SK-N-DZ (cell line): ENCODE measurements around the gene TDRD9.
A peak's percentile ranks its signal among the peaks of the same experiment; 100 is the strongest.

ENCODE experiments used
- DNase-seq: peaks from one replicate; pipeline ENCODE4 v3.0.0-alpha.2; 2015; ENCODE audit warnings: low spot score

Gene TDRD9

DNA sequence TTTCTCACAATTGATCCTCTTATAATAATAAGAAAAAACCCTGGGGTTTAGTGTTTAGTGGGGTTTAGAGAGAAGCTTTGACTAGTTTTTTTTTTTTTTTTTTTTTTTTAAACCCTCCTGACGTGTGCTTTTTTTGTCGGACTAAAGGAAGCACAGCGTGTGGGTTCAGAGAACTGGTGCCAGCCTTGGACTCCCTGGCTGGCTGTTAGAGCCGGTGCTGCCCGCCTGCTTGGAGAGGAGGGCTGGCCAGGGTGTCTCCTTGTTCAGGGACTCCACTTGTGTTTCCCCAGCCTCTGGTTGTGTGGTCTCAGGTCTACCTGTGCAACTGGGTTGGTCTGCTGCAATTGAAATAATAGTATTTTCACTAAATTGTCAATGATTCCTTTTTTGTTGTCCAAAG, 103.1 kb downstream of the TDRD9 start:
- no peak for DNase-seq

DNA sequence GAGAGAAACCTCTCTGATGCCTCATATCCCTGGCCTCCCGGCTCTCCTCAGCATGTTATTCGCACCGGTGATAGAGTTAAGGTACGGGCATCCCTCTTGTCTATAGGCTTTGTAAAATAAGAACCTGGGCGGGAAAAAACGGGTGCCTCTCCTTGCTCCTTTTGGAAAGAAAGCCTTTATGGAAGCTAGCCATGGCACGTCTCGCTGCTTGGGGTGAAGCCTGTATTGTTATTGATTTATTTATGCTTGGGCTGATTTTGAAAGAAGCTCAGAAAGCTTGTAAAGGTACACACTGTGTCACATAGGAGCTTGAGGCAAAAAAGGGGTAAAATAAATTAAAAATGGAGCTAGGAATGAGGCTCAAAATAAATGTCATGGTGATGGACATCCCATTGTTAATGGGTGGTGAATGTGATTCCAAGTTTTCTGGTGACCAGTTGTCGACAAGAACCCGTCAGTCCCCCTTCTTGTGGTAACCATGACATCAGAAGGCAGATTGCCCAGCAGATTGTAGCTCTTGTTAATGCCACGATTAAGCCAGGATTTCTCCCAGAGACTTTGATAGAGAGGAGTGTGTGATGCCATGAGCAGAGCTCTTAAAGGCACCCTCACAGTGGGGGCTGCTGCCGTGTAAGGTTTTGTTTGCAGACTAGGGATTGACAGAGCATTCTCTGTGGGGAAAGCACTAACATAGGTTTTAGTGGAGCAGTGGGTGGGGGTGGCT, 106.9 kb downstream of the TDRD9 start:
- no peak for DNase-seq

DNA sequence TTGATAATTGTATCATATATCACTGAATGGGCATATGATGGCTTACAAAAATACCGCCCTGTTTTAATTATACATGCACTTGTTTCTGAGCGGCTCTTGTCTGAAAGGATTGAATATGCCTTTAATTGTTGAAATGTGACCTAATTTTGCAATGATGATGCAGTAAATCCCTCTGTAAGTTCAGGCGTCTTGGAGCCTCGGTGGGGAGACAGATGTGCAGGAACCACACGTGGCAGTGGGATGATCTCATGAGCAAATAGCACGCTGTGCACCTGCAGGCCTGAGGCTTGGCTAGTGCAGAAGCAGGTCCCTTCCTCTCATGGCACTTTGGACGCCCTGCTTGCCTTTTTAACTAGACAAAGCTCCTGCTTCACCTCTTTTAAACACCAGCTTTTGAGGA, 108.0 kb downstream of the TDRD9 start:
- DNase-seq = no peak

DNA sequence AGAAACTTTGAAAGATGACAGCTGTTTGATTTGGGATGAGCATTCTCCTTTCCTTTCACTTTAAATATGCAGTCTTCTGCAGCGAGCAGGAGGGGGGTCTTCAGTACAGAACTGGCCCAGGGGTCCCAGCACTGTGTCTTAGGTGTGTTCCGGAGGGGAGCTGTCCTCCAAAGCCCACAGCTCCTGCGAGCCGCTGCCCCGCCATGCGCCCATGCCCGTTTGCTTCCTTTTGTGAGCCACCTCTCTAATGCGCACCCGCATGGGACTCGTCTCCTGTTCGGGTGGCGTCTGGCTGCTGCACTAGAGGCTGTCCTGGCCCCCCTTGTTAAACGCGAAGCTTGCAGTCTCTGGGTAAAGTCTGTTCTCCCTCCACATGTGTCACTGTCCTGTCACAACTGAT, 108.8 kb downstream of the TDRD9 start:
- DNase-seq = no peak

DNA sequence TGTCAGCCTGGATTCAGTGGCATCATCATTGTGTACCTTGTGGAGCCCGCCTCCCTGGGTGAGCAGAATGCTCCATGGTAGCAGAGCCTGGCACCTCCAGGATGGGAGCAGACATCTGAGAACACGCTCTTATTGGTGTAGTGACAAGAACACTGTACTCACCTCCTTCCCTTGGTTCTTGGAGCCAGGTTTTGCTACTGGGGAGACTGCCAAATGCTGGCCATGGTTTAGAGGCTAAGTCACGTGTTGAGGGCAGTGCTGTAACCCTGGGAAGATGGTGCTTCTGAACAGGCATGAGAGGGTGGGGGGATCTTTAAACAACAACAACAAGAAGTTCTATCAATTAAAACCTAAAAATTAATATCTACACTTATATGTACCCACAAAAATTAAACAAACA, 109.6 kb downstream of the TDRD9 start:
- DNase-seq = no peak

DNA sequence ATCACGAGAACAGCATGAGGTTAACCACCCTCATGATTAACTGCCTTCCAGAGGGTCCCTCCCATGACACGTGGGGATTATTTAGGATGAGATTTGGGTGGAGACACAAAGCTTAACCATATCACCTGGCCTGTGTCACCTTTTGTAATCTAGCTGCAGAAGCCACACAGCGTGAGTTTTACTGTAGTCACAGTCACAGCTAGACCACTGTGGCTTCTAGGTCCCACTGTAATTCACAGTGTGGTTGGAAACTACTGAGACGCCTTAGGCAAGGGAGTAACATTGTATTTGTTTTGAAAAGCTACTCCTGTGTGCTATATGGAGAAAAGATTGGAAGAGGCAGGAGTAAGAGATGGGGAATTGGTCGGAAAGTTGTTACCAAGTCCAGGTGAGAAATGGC, 111.0 kb downstream of the TDRD9 start:
- DNase-seq = no peak

DNA sequence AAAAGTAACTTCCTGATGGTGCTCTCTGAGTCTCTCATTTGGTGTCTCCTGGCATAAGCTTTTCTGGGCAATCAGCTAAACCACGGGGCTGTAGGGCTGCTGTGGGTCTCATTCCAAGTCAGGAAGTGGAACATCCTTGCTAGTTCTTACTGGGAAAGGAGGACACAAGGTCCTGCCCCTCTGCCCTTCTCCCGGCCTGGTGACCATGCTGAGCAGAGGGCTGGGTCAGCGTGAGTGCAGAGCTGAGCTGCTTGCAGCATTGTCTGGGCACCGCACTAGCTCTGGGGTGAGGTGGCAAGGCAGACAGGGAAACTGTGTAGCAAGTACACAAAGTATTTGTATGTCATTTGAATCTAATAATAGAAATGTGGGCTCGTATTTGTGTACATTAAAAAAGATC, 112.3 kb downstream of the TDRD9 start:
- no peak for DNase-seq

DNA sequence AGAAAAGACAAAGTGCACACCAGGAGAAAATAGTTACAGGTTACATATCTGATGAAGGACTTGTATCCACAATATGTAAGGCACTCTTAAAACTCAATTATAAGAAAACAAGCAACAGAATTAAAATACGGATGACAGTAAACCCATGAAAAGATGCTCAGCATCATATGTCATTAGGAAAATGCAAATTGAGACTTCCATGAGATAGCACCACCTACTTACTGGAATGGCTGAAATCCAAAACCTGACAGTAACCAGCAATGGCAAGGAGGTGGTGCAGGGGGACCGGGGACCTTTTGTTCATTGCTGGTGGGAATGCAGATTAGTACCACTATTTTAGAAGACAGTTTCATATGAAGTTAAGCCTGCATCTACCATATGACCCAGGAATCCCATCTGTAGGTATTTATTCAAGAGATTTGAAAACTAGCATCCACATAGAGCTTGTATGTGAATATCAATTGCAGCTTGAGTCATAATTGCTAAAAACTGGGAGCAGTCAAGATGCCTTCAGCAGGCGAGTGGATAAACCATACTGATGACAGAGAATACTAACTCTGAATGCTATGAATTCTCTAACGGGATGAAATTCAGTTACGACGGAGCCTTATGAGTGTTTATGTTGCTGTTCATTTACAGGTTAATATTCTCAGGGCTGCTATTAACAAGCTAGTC, 113.3 kb downstream of the TDRD9 start:
- DNase-seq = no peak

DNA sequence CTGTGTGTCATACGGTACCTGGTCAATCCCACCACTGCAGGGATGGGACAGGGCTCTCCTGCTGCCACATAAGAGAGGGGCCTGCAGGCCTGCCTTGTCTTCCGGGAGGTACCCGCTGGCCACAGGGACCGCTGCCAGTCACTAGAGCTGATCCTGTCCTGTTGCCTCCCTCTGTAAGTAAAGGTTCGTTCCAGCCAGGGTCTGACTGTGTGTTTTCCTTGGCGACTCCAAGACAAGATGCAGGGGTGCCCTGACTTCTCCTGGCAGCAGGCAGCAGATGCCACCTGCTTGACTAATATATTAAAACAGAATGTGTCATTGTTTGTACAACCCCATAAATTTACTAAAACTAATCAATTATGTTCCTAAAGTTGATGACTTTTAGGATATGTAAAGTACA, 115.8 kb downstream of the TDRD9 start:
- DNase-seq = no peak

DNA sequence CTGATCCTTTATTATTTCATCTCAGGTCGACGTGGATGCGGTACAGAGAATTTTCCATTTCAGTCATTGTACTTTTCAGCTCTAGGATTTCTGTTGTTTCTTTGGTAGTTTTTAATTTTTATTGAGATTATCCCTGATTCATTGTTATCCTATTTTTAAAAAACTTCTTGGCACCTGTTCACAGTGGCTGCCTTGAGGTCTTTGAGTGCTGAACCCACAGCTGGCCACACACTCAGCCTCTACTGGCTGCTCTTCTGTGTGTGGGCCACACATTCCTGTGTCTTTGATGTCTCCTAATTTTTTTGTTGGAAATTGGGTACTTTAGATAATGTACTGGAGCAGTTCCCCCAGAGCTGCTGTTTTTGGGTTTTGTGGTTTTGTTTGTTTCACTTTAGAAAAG, 119.5 kb downstream of the TDRD9 start:
- DNase-seq = no peak

DNA sequence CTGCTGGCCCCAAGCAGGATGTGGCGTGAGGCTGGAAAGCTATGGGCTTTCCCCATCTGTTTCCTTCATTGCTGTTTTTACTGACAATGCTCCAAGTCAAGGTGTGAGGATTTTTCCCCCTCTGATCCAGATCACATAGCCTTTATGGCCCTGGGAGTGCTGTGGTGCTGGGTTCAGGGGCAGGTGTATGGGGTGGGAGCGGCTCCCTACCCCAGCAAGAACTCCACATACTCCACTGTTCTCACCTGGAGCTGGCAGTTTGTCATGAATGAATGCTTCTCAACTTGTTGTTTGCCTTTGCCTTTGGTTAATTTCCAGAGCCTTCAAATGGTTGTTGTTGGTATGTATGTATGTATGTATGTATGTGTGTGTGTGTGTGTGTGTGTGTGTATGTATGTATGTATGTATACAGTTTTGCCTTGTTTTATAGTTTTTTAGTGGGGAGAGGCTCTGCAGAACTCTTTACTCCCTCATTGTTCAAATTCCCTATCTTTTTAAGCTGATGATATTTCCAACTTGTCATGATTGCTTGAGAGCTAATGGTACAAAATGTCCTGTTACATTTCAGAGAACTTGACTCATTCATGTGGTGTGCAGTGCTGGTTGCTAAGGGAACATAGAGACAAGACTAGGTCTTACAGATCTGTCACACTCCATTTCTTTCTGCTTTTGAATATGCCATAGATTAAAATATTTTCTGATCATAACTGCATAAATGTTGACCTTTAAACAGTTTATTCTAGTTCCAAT, 120.7 kb downstream of the TDRD9 start:
- no peak for DNase-seq

DNA sequence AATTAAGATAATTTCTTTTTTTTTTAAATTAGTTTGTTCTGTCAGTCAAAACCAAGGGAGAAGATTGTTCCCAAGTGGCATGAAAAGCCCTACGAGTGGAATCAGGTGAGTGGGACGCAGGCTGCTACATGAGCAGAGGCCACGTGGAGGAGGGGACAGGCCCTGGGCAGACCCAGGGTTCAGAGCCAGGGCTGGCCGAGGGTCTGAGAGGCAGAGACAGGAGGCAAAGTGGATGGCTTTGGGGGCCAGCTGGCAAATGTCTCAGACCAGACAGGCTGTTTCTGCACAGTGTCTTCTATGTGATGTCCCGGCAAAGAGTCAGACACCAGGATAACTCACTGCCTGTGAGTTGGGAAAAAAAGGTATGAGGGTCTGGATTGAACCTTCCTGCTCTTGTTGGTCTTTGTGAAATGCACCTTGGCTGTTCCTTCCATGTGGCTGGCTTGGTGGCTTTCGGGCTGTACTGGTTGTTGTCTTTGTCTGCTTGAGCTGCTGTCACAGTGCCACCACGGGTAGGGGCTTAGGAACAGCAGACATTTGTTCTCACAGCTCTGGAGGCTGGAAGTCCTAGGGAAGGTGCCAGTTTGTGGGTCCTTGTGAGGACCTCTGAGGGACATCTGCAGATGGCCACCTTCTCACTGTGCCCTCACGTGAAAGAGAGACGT, 121.5 kb downstream of the TDRD9 start:
- DNase-seq = peak; percentile 63

DNA sequence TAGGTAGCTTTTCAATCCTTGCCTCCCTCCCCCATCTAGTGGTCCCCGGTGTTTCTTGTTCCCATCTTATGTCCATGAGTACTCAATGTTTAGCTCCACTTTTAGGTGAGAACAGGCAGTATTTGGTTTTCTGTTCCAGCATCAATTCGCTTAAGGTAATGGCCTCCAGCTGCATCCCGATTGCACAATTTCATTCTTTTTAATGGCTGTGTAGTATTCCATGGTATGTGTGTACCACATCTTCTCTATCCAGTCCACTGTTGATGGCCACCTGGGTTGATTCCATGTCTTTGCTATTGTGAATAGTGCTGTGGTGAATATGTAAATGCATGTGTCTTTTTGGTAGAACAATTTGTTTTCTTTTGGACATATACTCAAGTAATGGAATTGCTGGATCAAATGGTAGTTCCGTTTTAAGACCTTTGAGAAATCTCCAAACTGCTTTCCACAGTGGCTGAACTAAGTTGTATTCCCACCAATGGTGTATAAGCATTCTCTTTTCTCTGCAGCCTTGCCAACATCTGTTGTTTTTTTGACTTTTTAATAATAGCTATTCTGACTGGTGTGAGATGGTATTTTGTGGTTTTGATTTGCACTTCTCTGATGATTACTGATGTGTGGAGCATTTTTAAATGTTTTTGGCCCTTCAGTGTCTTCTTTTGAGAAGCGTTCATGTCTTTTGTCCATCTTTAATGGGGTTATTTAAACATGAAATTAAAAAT, 123.0 kb downstream of the TDRD9 start:
- DNase-seq = no peak

DNA sequence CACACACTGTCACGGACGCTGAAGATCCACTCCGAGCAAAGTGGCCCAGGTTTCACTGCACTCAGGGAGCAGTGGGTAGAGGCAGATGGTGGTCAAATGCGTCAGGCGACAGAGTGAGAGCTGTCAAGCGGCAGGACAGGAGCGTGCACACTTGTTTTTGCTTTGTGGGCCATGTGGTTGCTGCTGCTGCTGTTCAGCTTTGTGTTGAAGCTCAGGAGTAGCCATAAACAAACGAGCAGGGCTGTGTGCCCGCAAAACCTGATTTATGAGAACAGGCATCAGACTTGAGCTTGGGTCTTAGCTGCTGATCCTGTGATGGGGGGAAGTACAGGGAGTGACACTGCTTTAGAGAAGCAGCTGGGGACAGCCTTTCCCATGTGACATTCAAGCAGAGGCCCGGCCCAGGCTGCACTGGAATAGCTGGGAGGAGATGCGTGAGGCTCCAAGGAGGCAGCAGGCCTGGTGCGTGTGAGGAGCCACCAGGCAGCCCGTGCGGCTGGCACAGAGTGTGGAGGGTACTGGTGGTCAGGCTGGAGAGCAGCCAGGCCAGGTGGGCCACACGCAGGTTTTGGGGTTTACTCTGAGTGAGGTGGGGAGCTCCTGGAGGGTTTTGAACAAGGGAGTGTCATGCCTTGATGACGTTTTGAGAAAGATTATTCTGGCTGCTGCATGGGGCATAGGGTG, 126.1 kb downstream of the TDRD9 start:
- DNase-seq = no peak

DNA sequence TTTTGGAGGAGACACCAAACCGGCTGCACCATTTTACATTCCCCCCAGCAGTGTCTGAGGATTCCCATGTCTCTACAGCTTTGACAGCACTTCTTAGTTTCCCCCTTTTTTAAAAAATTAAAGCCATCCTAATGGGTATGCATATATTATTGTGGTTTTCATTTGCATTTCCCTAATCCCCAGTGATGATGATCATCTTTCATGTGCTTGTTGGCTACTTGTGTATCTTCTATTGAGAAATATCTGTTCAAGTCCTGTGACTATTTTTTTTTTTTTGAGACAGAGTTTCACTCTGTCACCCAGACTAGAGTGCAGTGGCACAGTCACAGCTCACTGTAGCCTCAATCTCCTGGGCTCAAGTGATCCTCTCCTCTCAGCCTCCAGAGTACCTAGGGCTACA, 134.0 kb downstream of the TDRD9 start:
- no peak for DNase-seq

DNA sequence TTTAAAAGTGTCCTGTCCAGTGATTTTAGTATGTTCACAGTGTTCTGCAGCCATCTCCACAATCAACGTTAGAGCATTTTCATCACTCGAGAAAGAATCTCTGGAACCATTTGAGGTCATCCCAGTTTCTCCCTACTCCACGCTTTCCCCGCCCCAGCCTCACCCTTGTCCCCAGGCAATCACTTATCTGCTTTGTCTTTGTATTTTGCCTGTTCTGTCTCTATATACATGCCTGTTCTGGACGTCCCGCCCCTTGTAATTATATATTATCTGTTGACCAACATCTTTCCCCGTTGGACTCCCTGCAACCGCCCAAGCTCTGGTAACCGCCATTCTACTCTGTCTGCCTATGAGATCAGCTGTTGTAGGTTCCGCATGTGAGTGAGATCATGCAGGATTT, 135.7 kb downstream of the TDRD9 start:
- DNase-seq = no peak

DNA sequence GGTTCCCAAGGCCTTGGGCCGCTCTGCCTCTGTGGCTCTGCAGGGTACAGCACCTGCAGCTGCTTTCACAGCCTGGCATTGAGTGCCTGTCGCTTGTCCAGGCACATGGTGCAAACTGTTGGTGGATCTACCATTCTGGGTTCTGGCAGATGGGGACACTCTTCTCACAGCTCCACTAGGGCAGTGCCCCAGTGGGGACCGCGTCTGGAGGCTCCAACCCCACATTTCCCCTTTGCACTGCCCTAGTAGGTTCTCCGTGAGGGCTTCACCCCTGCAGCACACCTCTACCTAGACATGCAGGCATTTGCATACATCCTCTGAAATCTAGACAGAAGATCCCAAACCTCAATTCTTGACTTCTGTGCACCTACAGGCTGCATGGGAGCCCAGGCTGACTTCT, 138.0 kb downstream of the TDRD9 start:
- no peak for DNase-seq

DNA sequence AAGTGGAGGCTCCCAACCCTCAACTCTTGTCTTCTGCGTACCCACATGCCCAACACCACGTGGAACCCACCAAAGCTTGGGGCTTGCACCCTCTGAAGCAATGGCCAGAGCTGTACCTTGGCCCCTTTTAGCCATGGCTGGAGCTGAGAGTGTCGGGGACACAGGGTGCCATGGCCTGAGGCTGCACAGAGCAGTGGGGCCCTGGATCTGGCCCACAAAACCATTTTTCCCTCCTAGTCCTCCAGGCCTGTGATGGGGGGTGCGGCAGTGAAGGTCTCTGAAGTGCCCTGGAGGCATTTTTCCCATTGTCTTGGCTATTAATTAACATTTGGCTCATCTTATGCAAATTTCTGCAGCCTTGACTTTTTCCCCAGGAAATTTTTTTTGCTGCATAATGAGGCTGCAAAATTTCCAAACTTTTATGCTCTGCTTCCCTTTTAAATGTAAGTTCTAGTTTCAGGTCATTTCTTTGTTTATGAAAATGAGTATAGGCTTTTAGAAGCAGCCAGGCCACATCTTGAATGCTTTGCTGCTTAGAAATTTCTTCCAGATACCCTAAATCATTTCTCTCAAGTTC, 138.6 kb downstream of the TDRD9 start:
- no peak for DNase-seq

DNA sequence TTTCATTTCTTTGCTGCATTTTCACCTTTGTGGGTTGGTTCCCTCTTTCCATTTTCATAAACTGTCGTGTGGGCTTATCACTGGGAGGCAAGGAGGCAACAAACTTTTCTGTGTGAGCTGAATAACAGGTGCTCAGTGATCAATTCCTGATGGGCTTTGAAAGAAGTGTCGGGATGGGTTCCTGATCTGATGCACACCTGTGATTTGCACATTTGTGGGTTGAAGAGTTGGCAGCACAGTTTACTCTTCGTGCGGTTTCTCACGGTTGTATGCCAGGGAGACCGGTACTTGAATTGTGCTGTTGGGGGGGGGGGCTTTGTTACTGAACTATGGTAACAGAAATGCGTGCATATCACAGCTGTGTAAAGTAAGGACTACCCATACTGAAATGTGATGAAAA, 141.3 kb downstream of the TDRD9 start:
- no peak for DNase-seq

DNA sequence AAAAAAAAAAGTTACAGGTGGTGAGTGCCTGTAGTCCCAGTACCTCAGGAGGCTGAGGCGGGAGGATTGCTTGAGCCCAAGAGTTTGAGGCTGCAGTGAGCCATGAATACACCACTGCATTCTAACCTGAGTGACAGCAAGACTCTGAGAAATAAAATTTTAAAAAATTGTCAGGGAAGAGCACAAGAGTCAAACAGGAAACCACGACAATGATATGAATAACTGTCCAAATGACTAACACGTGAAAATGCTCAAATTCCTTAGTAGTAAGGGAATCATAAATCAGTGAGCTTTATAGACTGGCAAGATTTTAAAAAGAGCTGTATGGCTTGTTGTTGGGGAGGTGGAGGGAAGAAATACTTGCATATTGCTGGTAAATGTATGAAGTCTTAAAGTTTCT, 144.3 kb downstream of the TDRD9 start:
- DNase-seq = no peak

DNA sequence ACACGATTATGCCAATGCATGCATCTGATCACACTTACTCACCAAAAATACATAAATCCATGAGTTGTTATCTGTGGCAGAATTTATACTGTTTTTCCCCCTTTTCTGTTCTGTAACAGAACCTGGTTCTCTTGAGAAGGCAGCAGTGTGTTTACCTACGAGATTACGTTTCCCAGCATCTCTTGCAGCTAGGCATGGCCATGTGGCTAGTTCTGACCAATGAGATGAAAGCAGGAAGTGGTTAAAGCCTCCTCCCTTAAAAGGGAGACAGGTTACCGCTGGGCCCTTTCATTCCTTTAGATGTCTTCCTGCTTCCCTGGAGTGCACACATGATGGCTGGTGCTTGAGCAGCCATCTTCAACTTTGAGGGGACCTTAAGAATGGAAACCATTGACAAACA, 145.5 kb downstream of the TDRD9 start:
- no peak for DNase-seq
